ENCODE results near the gene CLEC16A.

DNA sequence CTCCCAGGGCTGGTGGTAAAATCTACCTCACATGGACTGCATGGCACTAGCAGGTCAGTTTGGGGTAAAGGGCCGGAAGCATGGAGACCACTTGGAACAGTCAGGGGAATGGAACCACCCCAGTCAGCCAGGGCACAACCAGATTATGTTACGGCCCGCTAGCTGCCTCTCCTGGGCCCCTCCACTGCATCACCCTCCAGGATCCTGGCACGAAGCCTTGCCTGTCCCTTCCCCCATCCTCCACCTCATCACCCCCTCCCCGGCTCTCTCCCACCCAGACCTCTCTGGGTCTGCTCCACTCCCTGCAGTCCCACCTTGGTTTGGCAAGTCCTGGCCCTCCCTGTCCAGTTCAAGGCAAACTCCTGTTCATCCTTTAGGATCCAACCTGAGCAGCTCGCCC, 91.7 kb downstream of the CLEC16A start:
- TF ChIP-seq, protein P1, sequence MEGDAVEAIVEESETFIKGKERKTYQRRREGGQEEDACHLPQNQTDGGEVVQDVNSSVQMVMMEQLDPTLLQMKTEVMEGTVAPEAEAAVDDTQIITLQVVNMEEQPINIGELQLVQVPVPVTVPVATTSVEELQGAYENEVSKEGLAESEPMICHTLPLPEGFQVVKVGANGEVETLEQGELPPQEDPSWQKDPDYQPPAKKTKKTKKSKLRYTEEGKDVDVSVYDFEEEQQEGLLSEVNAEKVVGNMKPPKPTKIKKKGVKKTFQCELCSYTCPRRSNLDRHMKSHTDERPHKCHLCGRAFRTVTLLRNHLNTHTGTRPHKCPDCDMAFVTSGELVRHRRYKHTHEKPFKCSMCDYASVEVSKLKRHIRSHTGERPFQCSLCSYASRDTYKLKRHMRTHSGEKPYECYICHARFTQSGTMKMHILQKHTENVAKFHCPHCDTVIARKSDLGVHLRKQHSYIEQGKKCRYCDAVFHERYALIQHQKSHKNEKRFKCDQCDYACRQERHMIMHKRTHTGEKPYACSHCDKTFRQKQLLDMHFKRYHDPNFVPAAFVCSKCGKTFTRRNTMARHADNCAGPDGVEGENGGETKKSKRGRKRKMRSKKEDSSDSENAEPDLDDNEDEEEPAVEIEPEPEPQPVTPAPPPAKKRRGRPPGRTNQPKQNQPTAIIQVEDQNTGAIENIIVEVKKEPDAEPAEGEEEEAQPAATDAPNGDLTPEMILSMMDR (IDR thresholded peaks at IDR 0.05): no peak
- TF ChIP-seq POLR2AphosphoS5 (IDR thresholded peaks at IDR 0.05): no peak

Measured in breast epithelium (tissue), 3 donors.